ENCODE measurements around the gene CKAP2.
"Not testable (repeated sequence)": the region's sequence is repeated elsewhere in the genome, so short reads cannot be mapped to it uniquely, and the experiment has no call there.

CKAP2 gene

DNA sequence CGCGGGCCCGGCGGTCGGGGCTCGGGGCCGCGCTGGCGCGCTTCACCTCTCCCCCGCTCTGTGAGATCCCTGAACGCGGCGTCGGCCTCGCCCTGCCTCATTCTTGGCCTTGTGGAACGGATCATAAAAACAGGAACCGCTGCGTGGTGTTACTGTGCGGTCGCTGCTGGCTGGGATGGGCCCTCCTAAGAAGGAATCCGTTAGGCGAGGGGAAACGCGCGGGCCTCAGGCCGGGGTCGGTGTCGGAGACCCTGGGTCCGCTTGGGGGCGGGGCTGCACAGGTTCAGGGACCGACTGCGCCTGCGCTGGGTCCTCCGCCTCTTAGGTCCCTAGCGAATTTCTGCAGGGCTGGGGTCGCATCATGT is 381 bp downstream of the CKAP2 start:
- H3K36me3 ChIP-seq (ENCODE audit: control insufficient read depth, insufficient read depth, low read length), result peaks cover 4% of the 10 kb centered on the region
- peak overlapping the region; percentile 80 for H3K9ac ChIP-seq (ENCODE audit: low read depth, low read length)
- peak overlapping the region; percentile 84 for H3K4me3 ChIP-seq (ENCODE audit: low read depth, low read length)
- no peaks in the 10 kb centered on the region for H3K9me3 ChIP-seq (ENCODE audit: control insufficient read depth, insufficient read depth, low read length)
- no peaks in the 10 kb centered on the region for H3K4me1 ChIP-seq (ENCODE audit: control insufficient read depth, insufficient read depth, low read length)
- H3K27me3 ChIP-seq (ENCODE audit: control insufficient read depth, insufficient read depth, low read length), result no peaks in the 10 kb centered on the region

DNA sequence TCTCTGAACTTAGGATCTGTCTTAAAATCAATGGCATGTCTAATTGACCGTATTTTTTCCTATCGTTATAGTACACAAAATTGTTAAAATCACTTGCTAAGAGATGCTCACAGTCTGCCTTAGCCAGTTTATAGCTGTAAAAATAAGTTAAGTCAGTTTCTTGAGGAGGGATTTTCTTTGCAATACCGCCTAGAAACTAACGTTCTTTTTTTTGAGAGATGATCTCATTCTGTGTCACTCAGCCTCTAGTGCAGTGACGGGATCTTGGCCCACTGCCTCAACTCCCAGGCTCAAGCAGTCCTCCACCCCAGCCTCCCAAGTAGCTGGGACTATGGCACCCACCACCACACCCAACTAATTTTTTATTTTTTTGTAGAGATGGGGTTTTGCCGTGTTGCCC is 4.4 kb downstream of the CKAP2 start:
- H3K9me3 ChIP-seq (ENCODE audit: control insufficient read depth, insufficient read depth, low read length), result no peaks in the 10 kb centered on the region
- peaks cover 7% of the 10 kb centered on the region for H3K36me3 ChIP-seq (ENCODE audit: control insufficient read depth, insufficient read depth, low read length)
- H3K9ac ChIP-seq (ENCODE audit: low read depth, low read length), result no peak overlapping the region
- no peaks in the 10 kb centered on the region for H3K4me1 ChIP-seq (ENCODE audit: control insufficient read depth, insufficient read depth, low read length)
- H3K27me3 ChIP-seq (ENCODE audit: control insufficient read depth, insufficient read depth, low read length), result no peaks in the 10 kb centered on the region
- H3K4me3 ChIP-seq (ENCODE audit: low read depth, low read length), result no peak overlapping the region

DNA sequence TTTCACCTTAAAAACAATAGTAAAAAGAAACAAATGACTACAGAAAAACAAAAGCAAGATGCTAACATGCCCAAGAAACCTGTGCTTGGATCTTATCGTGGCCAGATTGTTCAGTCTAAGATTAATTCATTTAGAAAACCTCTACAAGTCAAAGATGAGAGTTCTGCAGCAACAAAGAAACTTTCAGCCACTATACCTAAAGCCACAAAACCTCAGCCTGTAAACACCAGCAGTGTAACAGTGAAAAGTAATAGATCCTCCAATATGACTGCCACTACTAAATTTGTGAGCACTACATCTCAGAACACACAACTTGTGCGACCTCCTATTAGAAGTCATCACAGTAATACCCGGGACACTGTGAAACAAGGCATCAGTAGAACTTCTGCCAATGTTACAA is 6.0 kb downstream of the CKAP2 start:
- Histone ChIP-seq H3K36me3 (ENCODE audit: control insufficient read depth, insufficient read depth, low read length) (peaks cover 7% of the 10 kb centered on the region), H3K9ac (ENCODE audit: low read depth, low read length) (no peak overlapping the region), H3K9me3 (ENCODE audit: control insufficient read depth, insufficient read depth, low read length) (no peaks in the 10 kb centered on the region), H3K27me3 (ENCODE audit: control insufficient read depth, insufficient read depth, low read length) (no peaks in the 10 kb centered on the region), H3K4me3 (ENCODE audit: low read depth, low read length) (no peak overlapping the region), H3K4me1 (ENCODE audit: control insufficient read depth, insufficient read depth, low read length) (no peaks in the 10 kb centered on the region)

DNA sequence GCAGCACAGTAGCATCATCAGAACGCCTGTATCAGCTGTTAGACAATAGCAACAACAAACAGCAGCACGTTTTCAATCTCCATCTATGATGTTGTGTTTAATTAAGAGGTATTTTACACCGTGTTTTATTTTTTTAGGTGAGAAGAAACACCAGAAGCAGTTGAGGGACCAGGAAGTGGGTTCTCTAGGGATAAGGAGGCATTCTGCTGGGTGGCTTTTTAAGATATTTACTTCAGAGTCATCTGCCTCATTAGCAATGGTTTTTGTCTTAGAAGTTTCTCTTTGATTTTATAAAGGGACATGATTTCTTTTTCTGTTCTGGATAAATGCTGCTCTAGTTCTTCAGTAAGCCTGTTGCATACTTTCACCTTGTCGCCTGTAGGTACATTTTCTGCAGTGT is 8.2 kb downstream of the CKAP2 start:
- Histone ChIP-seq H3K36me3 (ENCODE audit: control insufficient read depth, insufficient read depth, low read length) (peaks cover 3% of the 10 kb centered on the region), H3K4me3 (ENCODE audit: low read depth, low read length) (no peak overlapping the region), H3K27me3 (ENCODE audit: control insufficient read depth, insufficient read depth, low read length) (no peaks in the 10 kb centered on the region), H3K9me3 (ENCODE audit: control insufficient read depth, insufficient read depth, low read length) (no peaks in the 10 kb centered on the region), H3K9ac (ENCODE audit: low read depth, low read length) (no peak overlapping the region), H3K4me1 (ENCODE audit: control insufficient read depth, insufficient read depth, low read length) (no peaks in the 10 kb centered on the region)

DNA sequence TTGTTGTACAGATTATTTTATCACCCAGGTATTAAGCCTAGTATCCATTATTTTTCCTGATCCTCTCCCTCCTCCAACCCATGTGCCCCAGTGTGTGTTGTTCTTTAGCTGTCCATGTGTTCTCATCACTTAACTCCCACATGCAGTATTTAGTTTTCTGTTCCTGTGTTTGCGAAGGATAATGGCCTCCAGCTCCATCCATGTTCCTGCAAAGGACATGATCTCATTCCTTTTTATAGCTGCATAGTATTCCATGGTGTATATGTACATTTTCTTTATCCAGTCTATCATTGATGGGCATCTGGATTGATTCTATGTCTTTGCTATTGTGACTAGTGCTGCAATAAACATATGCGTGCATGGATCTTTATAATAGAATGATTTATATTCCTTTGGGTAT is 13.2 kb downstream of the CKAP2 start:
- not testable (repeated sequence) for H3K9ac ChIP-seq (ENCODE audit: low read depth, low read length); H3K27me3 ChIP-seq (ENCODE audit: control insufficient read depth, insufficient read depth, low read length); H3K36me3 ChIP-seq (ENCODE audit: control insufficient read depth, insufficient read depth, low read length); H3K4me1 ChIP-seq (ENCODE audit: control insufficient read depth, insufficient read depth, low read length); H3K9me3 ChIP-seq (ENCODE audit: control insufficient read depth, insufficient read depth, low read length); H3K4me3 ChIP-seq (ENCODE audit: low read depth, low read length)

DNA sequence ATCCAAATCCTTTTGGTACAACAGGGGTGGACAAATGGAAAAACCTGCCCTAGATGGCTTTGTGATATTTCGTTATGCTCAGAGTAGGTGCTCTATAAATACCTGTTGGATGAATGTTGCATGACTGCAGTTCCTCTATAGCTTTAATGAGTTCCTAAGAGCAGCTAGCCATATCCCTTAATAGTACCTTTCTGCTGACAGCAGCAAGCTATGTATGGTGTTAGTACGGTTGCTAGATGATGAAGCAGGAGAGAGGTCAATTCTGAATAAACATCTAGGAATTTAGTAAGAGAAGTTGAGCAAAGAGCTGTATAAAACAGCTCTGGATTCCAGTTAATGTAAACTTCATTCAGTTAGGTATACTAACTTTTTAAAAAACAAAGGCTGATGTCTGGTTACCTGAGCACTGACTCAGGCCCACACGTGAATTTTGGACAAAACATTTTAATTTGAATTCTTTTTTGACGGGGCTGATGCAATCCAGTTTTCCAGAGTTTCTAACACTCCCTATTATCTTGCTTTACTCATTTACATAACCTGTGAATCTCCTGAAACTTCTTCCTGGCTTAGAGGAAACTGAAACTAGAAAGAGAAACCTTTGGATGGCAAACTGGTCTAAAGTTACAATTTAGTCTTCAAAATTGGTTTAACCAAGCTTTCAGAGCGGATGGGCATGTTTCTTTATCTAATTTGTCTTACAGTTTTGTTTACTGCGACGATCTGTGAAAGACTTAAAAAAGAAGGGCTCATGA is 25.6 kb downstream of the CKAP2 start:
- not testable (repeated sequence) for H3K9ac ChIP-seq (ENCODE audit: low read depth, low read length); H3K36me3 ChIP-seq (ENCODE audit: control insufficient read depth, insufficient read depth, low read length); H3K27me3 ChIP-seq (ENCODE audit: control insufficient read depth, insufficient read depth, low read length); H3K4me3 ChIP-seq (ENCODE audit: low read depth, low read length); H3K4me1 ChIP-seq (ENCODE audit: control insufficient read depth, insufficient read depth, low read length); H3K9me3 ChIP-seq (ENCODE audit: control insufficient read depth, insufficient read depth, low read length)

DNA sequence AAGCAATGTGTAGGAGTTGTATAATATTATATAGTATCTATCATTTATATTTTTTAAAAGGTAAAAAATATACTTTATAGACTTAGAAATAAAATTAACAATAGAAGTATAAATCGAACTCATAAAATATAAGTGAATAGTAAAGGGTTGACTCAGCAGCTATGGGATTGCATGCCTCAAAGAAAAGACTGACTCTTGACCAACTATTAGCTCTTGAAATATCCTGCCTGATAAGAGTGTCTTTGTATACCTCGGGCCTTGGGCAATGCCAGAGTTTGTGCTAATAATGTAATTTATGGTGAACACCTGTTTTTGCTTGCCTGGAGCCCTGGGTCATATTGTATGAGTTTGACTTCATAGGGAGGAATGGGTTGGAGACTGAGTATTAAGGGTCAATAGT is 31.8 kb downstream of the CKAP2 start:
- H3K9me3 ChIP-seq (ENCODE audit: control insufficient read depth, insufficient read depth, low read length); H3K4me1 ChIP-seq (ENCODE audit: control insufficient read depth, insufficient read depth, low read length); H3K27me3 ChIP-seq (ENCODE audit: control insufficient read depth, insufficient read depth, low read length); H3K4me3 ChIP-seq (ENCODE audit: low read depth, low read length); H3K9ac ChIP-seq (ENCODE audit: low read depth, low read length); H3K36me3 ChIP-seq (ENCODE audit: control insufficient read depth, insufficient read depth, low read length): not testable (repeated sequence)

DNA sequence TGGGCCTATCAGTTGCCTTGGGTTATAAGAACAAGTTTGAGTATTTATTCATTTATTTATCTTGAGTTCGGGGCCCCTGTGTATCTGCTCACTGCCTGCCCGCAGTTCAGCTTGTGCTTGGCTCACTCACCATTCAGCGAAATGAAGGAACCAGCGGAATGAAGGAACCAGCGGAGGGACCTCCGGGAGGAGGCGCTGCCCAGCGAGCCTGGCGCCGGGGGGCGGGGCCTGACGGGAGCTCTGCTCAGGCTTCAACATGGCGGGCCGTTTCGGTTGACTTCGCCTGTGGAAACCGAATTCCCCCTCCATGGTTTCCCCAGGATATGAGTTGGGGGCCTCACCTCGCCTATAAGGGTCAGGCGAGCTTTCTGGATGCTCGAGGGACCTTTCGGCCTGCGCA is 33.5 kb downstream of the CKAP2 start:
- H3K9ac ChIP-seq (ENCODE audit: low read depth, low read length); H3K27me3 ChIP-seq (ENCODE audit: control insufficient read depth, insufficient read depth, low read length); H3K4me1 ChIP-seq (ENCODE audit: control insufficient read depth, insufficient read depth, low read length); H3K36me3 ChIP-seq (ENCODE audit: control insufficient read depth, insufficient read depth, low read length); H3K9me3 ChIP-seq (ENCODE audit: control insufficient read depth, insufficient read depth, low read length); H3K4me3 ChIP-seq (ENCODE audit: low read depth, low read length): not testable (repeated sequence)

DNA sequence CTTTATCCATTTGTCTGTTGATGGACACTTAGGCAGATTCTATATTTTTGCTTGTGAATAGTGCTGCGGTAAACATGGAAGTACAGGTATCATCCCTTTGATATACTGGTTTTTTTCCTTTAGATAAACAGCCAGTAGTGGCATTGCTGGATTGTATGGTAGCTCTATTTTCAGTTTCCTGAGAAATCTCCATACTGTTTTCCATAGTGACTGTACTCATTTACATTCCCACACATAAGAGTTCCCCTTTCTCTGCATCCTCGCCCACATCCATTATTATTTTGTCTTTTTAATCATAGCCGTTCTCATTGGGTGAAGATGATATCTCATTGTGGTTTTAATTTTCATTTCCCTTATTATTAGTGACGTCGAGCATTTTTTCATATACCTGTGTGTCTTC is 35.7 kb downstream of the CKAP2 start:
- H3K36me3 ChIP-seq (ENCODE audit: control insufficient read depth, insufficient read depth, low read length); H3K4me1 ChIP-seq (ENCODE audit: control insufficient read depth, insufficient read depth, low read length); H3K9me3 ChIP-seq (ENCODE audit: control insufficient read depth, insufficient read depth, low read length); H3K27me3 ChIP-seq (ENCODE audit: control insufficient read depth, insufficient read depth, low read length); H3K9ac ChIP-seq (ENCODE audit: low read depth, low read length); H3K4me3 ChIP-seq (ENCODE audit: low read depth, low read length): not testable (repeated sequence)

DNA sequence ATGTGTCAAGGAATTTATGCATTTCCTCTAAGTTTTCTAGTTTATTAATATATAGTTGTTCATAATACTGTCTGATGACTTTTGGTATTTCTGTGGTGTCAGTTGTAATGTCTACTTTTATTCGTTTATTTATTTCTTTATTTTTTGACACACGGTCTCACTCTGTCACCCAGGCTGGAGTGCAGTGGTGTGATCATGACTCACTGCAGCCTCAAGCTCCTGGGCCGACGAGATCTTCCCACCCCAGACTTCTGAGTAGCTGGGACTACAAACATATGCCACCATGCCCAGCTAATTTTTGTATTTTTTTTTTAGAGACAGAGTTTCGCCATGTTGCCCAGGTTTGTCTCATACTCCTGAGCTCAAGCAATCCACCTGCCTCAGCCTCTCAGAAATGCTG is 39.0 kb downstream of the CKAP2 start:
- H3K9me3 ChIP-seq (ENCODE audit: control insufficient read depth, insufficient read depth, low read length); H3K4me3 ChIP-seq (ENCODE audit: low read depth, low read length); H3K4me1 ChIP-seq (ENCODE audit: control insufficient read depth, insufficient read depth, low read length); H3K9ac ChIP-seq (ENCODE audit: low read depth, low read length); H3K27me3 ChIP-seq (ENCODE audit: control insufficient read depth, insufficient read depth, low read length); H3K36me3 ChIP-seq (ENCODE audit: control insufficient read depth, insufficient read depth, low read length): not testable (repeated sequence)

DNA sequence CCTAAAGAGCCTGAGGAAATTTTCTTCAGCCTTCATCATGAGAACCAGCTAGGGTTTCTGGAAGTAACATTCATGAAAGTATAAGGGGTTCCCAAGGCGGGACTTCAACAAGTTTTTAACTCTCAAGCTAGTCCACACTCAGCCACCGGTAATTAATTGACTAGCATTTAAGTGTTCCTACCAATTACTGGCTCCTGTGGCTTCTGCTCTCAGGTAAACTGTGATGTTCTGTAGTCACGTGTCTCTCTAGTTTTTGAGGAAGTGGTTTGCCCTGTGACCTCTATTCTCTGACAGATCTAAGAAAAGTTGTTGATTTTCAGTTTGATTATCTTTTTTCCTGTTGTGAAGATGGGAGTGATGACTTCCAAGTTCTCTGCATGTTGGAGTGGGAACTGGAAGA is 42.7 kb downstream of the CKAP2 start:
- not testable (repeated sequence) for H3K27me3 ChIP-seq (ENCODE audit: control insufficient read depth, insufficient read depth, low read length); H3K4me3 ChIP-seq (ENCODE audit: low read depth, low read length); H3K4me1 ChIP-seq (ENCODE audit: control insufficient read depth, insufficient read depth, low read length); H3K9ac ChIP-seq (ENCODE audit: low read depth, low read length); H3K9me3 ChIP-seq (ENCODE audit: control insufficient read depth, insufficient read depth, low read length); H3K36me3 ChIP-seq (ENCODE audit: control insufficient read depth, insufficient read depth, low read length)

DNA sequence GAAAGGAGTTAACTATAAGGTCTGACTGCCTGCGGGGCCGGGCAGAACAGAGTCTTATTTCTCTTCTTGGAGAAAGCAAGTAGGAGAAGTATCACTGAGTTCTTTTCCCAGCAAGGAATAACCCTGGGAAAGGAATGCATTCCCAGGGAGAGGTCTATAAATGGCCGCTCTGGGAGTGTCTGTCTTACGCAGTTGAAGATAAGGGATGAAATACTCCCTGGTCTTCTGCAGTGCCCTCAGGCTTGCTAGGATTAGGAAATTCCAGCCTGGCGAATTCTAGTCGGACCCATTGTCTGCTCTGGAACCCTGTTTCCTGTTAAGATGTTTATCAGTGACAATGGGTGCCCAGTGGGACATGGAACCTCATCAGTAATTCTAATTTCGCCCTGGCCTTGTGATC is 47.0 kb downstream of the CKAP2 start:
- H3K4me3 ChIP-seq (ENCODE audit: low read depth, low read length); H3K9ac ChIP-seq (ENCODE audit: low read depth, low read length); H3K4me1 ChIP-seq (ENCODE audit: control insufficient read depth, insufficient read depth, low read length); H3K27me3 ChIP-seq (ENCODE audit: control insufficient read depth, insufficient read depth, low read length); H3K9me3 ChIP-seq (ENCODE audit: control insufficient read depth, insufficient read depth, low read length); H3K36me3 ChIP-seq (ENCODE audit: control insufficient read depth, insufficient read depth, low read length): not testable (repeated sequence)

DNA sequence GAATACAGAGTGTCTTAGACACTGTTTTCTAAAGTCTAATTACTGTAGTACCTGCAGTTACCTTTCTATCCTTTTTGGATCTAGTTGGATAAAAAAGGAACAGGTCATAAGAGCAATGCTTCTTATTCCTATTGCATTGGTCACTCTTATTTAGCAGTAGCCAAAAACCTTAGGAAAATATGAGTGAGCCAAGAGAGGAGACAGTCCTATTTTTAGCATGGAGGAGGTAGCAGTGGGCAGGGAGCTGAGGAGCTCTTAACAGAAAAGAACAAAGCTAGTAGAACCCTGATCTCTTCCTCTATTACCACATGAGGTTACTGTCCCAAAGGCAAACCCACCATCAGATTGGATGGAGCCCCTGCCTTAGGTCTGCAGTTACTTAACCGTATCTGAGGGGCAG is 50.6 kb downstream of the CKAP2 start:
- H3K4me1 ChIP-seq (ENCODE audit: control insufficient read depth, insufficient read depth, low read length); H3K9me3 ChIP-seq (ENCODE audit: control insufficient read depth, insufficient read depth, low read length); H3K27me3 ChIP-seq (ENCODE audit: control insufficient read depth, insufficient read depth, low read length); H3K4me3 ChIP-seq (ENCODE audit: low read depth, low read length); H3K9ac ChIP-seq (ENCODE audit: low read depth, low read length); H3K36me3 ChIP-seq (ENCODE audit: control insufficient read depth, insufficient read depth, low read length): not testable (repeated sequence)
